ENCODE results near the gene SPATS2L. TPM values are rescaled to one million over a fixed set of nuclear protein-coding genes. Genes with fewer than 3 reads are reported as not detected.

Gene SPATS2L
- total RNA-seq, 1 donor from 2014 or later, result 192 TPM

- Mint-ChIP-seq H3K27me3 (ENCODE audit: low read depth, unreplicated experiment) (no peaks in the 10 kb centered on the region), H3K4me1 (ENCODE audit: low read depth, unreplicated experiment) (peaks cover 33% of the 10 kb centered on the region), H3K27ac (ENCODE audit: unreplicated experiment) (no peak overlapping the region), H3K4me3 (ENCODE audit: unreplicated experiment) (no peak overlapping the region), H3K36me3 (ENCODE audit: low read depth, unreplicated experiment) (peaks cover 14% of the 10 kb centered on the region), H3K9me3 (ENCODE audit: unreplicated experiment) (no peaks in the 10 kb centered on the region)
- H3K27ac ChIP-seq (ENCODE audit: low read depth, low read length), result no peak overlapping the region
- H3K9me3 ChIP-seq (ENCODE audit: insufficient read depth, low read depth, low read length), result no peaks in the 10 kb centered on the region
- no peak overlapping the region for H3K9ac ChIP-seq (ENCODE audit: low read length)
- H3K4me3 ChIP-seq (ENCODE audit: insufficient read depth, low read depth, low read length), result no peak overlapping the region
- TF ChIP-seq EZH2 (IDR thresholded peaks at IDR 0.05; ENCODE audit: insufficient read depth, low read length), result no peak
- TF ChIP-seq CTCF (IDR thresholded peaks at IDR 0.05; ENCODE audit: insufficient read depth, low read depth, low read length), result no peak
- peaks cover 13% of the 10 kb centered on the region for H3K36me3 ChIP-seq (ENCODE audit: insufficient read depth, low read length)
- DNase-seq (ENCODE audit: low read depth) (no peak), FAIRE-seq (no peak)
- H4K20me1 ChIP-seq (ENCODE audit: insufficient read depth, low read length), result no peaks in the 10 kb centered on the region
- H3K4me2 ChIP-seq (ENCODE audit: low read length), result no peak overlapping the region
- no peak overlapping the region for H2AFZ ChIP-seq (ENCODE audit: low read depth, low read length)
- peaks cover 19% of the 10 kb centered on the region for H3K4me1 ChIP-seq (ENCODE audit: insufficient read depth, low read length)
- H3K27me3 ChIP-seq (ENCODE audit: insufficient read depth, low read length), result no peaks in the 10 kb centered on the region
- peaks cover 58% of the 10 kb centered on the region for H3K79me2 ChIP-seq (ENCODE audit: insufficient read depth, low read length)
Observed at GRCh38 chr2:200385063-200385635, 78.7 kb downstream of the SPATS2L start.

GRCh38 chr2:200393191-200393590, 86.7 kb downstream of the SPATS2L start:
- H4K20me1 ChIP-seq (ENCODE audit: insufficient read depth, low read length), result no peaks in the 10 kb centered on the region
- DNase-seq (ENCODE audit: low read depth) (no peak), FAIRE-seq (no peak)
- H3K9ac ChIP-seq (ENCODE audit: low read length), result no peak overlapping the region
- no peak overlapping the region for H3K4me3 Mint-ChIP-seq (ENCODE audit: unreplicated experiment)
- peaks cover 26% of the 10 kb centered on the region for H3K4me1 Mint-ChIP-seq (ENCODE audit: low read depth, unreplicated experiment)
- H3K27ac Mint-ChIP-seq (ENCODE audit: unreplicated experiment), result no peak overlapping the region
- H3K79me2 ChIP-seq (ENCODE audit: insufficient read depth, low read length), result peaks cover 32% of the 10 kb centered on the region
- no peaks in the 10 kb centered on the region for H3K27me3 Mint-ChIP-seq (ENCODE audit: low read depth, unreplicated experiment)
- no peaks in the 10 kb centered on the region for H3K9me3 Mint-ChIP-seq (ENCODE audit: unreplicated experiment)
- no peak overlapping the region for H3K4me3 ChIP-seq (ENCODE audit: insufficient read depth, low read depth, low read length)
- H3K4me2 ChIP-seq (ENCODE audit: low read length), result no peak overlapping the region
- no peak overlapping the region for H2AFZ ChIP-seq (ENCODE audit: low read depth, low read length)
- peaks cover 14% of the 10 kb centered on the region for H3K36me3 ChIP-seq (ENCODE audit: insufficient read depth, low read length)
- H3K27ac ChIP-seq (ENCODE audit: low read depth, low read length), result no peak overlapping the region
- H3K9me3 ChIP-seq (ENCODE audit: insufficient read depth, low read depth, low read length), result no peaks in the 10 kb centered on the region
- no peaks in the 10 kb centered on the region for H3K27me3 ChIP-seq (ENCODE audit: insufficient read depth, low read length)
- H3K36me3 Mint-ChIP-seq (ENCODE audit: low read depth, unreplicated experiment), result peaks cover 28% of the 10 kb centered on the region
- peaks cover 14% of the 10 kb centered on the region for H3K4me1 ChIP-seq (ENCODE audit: insufficient read depth, low read length)
- TF ChIP-seq EZH2 (IDR thresholded peaks at IDR 0.05; ENCODE audit: insufficient read depth, low read length), result no peak
- no peak for TF ChIP-seq CTCF (IDR thresholded peaks at IDR 0.05; ENCODE audit: insufficient read depth, low read depth, low read length)

- no peak overlapping the region for H2AFZ ChIP-seq (ENCODE audit: low read depth, low read length)
- DNase-seq (ENCODE audit: low read depth) (no peak), FAIRE-seq (no peak)
- H3K4me3 ChIP-seq (ENCODE audit: insufficient read depth, low read depth, low read length), result no peak overlapping the region
- Mint-ChIP-seq H3K36me3 (ENCODE audit: low read depth, unreplicated experiment) (peaks cover 26% of the 10 kb centered on the region), H3K9me3 (ENCODE audit: unreplicated experiment) (no peaks in the 10 kb centered on the region), H3K27me3 (ENCODE audit: low read depth, unreplicated experiment) (no peaks in the 10 kb centered on the region), H3K27ac (ENCODE audit: unreplicated experiment) (no peak overlapping the region), H3K4me3 (ENCODE audit: unreplicated experiment) (no peak overlapping the region), H3K4me1 (ENCODE audit: low read depth, unreplicated experiment) (peaks cover 33% of the 10 kb centered on the region)
- H3K36me3 ChIP-seq (ENCODE audit: insufficient read depth, low read length), result peaks cover 14% of the 10 kb centered on the region
- H3K27me3 ChIP-seq (ENCODE audit: insufficient read depth, low read length), result no peaks in the 10 kb centered on the region
- H3K9me3 ChIP-seq (ENCODE audit: insufficient read depth, low read depth, low read length), result no peaks in the 10 kb centered on the region
- H3K4me2 ChIP-seq (ENCODE audit: low read length), result no peak overlapping the region
- TF ChIP-seq CTCF (IDR thresholded peaks at IDR 0.05; ENCODE audit: insufficient read depth, low read depth, low read length), result no peak
- TF ChIP-seq EZH2 (IDR thresholded peaks at IDR 0.05; ENCODE audit: insufficient read depth, low read length), result no peak
- H3K79me2 ChIP-seq (ENCODE audit: insufficient read depth, low read length), result peaks cover 32% of the 10 kb centered on the region
- no peak overlapping the region for H3K9ac ChIP-seq (ENCODE audit: low read length)
- no peaks in the 10 kb centered on the region for H4K20me1 ChIP-seq (ENCODE audit: insufficient read depth, low read length)
- H3K4me1 ChIP-seq (ENCODE audit: insufficient read depth, low read length), result peaks cover 19% of the 10 kb centered on the region
- no peak overlapping the region for H3K27ac ChIP-seq (ENCODE audit: low read depth, low read length)
Observed at GRCh38 chr2:200394045-200394444, 87.6 kb downstream of the SPATS2L start.
